Breast epithelium (tissue), 3 donors: Measurements from ENCODE around the gene MGME1.

Experiments used
- POLR2A ChIP-seq: fragments of 450-650 bp; IDR thresholded peaks from one replicate; pipeline ENCODE4 v1.6.1; 2016; ENCODE audit warnings: antibody characterized with exemption, mild to moderate bottlenecking, moderate library complexity
- POLR2AphosphoS5 ChIP-seq, 3 donors: sonication (generic); formaldehyde crosslinking; IDR thresholded peaks; one replicate each; pipeline ENCODE4 v1.6.1; 2017; ENCODE audit warnings: antibody characterized with exemption in 3 of 3
- TF ChIP-seq, protein P1 (sequence below), 3 donors: fragments of 450-650 bp; IDR thresholded peaks; one replicate each; pipeline ENCODE4 v1.5.1; 2016 to 2017; ENCODE audit warnings: antibody characterized with exemption in 3 of 3, mild to moderate bottlenecking in 3 of 3, moderate library complexity in 3 of 3

- TF ChIP-seq, protein P1, sequence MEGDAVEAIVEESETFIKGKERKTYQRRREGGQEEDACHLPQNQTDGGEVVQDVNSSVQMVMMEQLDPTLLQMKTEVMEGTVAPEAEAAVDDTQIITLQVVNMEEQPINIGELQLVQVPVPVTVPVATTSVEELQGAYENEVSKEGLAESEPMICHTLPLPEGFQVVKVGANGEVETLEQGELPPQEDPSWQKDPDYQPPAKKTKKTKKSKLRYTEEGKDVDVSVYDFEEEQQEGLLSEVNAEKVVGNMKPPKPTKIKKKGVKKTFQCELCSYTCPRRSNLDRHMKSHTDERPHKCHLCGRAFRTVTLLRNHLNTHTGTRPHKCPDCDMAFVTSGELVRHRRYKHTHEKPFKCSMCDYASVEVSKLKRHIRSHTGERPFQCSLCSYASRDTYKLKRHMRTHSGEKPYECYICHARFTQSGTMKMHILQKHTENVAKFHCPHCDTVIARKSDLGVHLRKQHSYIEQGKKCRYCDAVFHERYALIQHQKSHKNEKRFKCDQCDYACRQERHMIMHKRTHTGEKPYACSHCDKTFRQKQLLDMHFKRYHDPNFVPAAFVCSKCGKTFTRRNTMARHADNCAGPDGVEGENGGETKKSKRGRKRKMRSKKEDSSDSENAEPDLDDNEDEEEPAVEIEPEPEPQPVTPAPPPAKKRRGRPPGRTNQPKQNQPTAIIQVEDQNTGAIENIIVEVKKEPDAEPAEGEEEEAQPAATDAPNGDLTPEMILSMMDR (IDR thresholded peaks at IDR 0.05) = no peak
- TF ChIP-seq POLR2A (no peak), POLR2AphosphoS5 (IDR thresholded peaks at IDR 0.05) (no peak)
Measured at GRCh38 chr20:17947474-17947815, 21.4 kb upstream of the MGME1 start.
